Limb (tissue), 2 donors: ENCODE measurements around the gene IFI27L2.
"Not testable (repeated sequence)": the region's sequence is repeated elsewhere in the genome, so short reads cannot be mapped to it uniquely, and the experiment has no call there.

ENCODE experiments used
- DNase-seq, 2 donors: peaks; one replicate each; pipeline ENCODE4 v3.0.0-alpha.2; 2016; ENCODE audit errors: extremely low spot score in 2 of 2

IFI27L2 gene

GRCh38 chr14:94129111-94129757 lies at the start of gene IFI27L2:
TSS of gene IFI27L2 (minus strand) at chr14:94129604. CDS start at chr14:94129564, 40 bp downstream.
- DNase-seq, result peak; percentile 69 to 88

DNA sequence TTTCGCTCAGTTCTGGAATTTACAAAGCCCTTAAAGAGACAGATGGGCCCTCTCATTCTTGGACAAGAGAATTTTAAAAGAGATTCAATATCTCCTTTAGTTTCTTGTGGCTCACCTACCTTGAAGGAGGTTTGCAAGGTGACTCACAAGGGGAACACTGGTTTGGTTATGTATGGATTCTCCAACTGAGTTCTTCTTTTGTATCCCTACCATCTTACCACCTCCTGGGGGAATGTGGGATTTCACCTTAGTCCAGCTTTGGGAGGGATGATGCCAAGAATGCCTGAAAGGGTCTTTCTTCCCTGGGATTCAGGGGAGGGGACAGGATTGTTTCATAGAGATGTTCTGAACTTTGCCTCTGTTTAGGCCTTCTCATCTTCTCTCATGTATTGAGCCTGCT lies 48.4 kb upstream of the IFI27L2 start:
- no peak for DNase-seq

- no peak for DNase-seq
Measured at GRCh38 chr14:94176808-94177207, 47.4 kb upstream of the IFI27L2 start.

DNA sequence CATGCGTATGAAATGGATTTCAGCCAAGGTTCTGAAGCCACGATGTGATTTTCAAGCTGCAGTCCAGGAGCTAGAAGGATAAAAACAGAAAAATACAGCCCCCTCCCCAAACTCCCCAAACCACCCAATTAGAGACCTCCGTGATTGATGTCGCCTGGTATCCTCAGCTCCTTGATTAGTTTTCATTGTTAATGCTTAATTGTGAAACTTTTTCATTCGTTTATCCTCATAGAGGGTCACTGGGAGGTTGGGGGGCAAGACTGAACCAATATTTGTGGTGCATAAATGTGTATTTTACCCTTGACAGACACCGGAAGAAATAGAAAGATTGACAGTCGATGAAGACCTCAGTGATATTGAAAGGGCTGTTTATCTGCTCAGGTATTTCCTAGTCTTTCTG lies 46.3 kb upstream of the IFI27L2 start:
- no peak for DNase-seq

- peak in 1 of 2 donors; percentile 43 for DNase-seq
Measured at GRCh38 chr14:94175011-94175745, 45.8 kb upstream of the IFI27L2 start.

- DNase-seq, result no peak
Measured at GRCh38 chr14:94174604-94175010, 45.2 kb upstream of the IFI27L2 start.

- peak; percentile 87 to 94 for DNase-seq
Measured at GRCh38 chr14:94173885-94174603, 44.6 kb upstream of the IFI27L2 start, which contains the start of gene PPP4R4. TSS of gene PPP4R4 (plus strand) at chr14:94174322. CDS start at chr14:94174466, 144 bp downstream.

GRCh38 chr14:94173471-94173884 lies 44.1 kb upstream of the IFI27L2 start:
- no peak for DNase-seq

DNA sequence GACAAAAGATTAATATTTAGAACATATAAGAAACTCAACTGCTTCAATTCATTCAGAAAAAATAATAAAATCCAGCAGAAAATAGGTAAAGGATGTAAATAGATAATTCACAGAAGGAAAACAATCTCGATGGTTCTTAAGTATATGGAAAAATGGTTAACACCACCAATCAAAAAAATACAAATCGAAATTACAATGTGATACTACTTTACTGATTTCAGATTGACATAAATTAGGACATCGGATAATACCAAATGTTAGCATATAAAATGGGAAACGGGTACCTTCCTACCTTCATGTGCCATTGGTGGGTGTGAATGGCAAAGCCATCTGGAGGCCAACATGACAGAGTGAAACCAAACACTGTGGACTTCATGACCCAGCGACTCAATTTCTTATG lies 43.1 kb upstream of the IFI27L2 start:
- DNase-seq, result no peak

DNA sequence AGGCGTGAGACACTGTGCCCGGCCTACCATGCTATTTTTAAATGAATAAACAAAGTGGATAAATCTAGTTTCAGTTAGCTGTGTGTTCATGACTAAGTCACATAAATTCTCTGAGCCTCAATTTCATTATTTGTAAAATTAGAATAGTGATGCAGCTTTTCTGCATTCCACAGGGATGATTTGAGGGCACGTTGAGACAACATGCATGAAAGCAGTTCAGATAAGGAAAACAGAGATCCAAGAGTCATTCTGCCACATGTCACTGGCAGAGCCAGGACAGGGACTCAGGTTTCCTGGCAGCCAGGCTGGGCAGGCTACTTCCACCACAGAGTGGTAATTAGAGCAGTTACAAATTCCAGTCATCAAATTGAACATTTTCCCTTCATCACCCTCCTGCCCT lies 41.8 kb upstream of the IFI27L2 start:
- DNase-seq, result no peak

- DNase-seq, result no peak
Measured at GRCh38 chr14:94170136-94170535, 40.7 kb upstream of the IFI27L2 start.

- no peak for DNase-seq
Measured at GRCh38 chr14:94165744-94166143, 36.3 kb upstream of the IFI27L2 start.

GRCh38 chr14:94164685-94165431 lies 35.5 kb upstream of the IFI27L2 start:
- DNase-seq, result peak in 1 of 2 donors; percentile 56

DNA sequence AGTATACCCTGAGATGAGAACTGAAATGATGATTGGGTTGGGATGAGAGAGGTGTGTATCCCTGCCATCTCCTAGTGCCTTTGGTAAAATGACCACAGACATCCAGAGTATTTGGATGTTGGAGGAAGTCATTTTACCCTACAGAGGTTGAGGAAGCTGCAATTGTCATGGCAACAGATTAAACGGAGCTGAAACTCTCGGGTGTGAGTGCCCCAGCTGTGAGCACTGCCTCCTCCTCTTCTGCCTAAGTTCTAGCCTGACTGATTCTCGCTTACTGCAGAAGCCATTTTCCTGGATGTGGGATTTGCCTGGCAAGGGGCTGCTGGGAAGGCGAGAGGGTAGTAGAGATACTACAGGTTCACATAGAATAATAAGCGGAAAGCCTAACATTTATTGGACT lies 34.4 kb upstream of the IFI27L2 start:
- no peak for DNase-seq

DNA sequence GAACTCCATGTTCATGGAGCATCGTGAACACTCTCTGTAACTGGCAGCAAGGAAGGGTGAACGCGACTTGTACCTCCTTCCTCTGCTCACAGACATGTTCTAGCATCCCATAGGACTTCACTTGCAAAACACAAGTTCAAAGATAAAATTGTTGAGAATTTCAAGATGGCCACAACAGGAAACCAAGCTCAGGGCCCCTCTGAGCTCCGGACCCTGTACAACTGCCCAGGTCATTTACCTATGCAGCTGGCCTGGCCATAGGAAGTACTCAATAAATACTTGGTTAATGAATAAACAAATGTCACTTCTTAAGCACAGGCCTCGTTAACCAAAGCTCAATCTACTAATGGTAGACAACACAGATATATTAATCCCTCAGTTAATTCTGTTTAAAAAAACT lies 33.1 kb upstream of the IFI27L2 start:
- no peak for DNase-seq

- no peak for DNase-seq
Measured at GRCh38 chr14:94161981-94162380, 32.6 kb upstream of the IFI27L2 start.

DNA sequence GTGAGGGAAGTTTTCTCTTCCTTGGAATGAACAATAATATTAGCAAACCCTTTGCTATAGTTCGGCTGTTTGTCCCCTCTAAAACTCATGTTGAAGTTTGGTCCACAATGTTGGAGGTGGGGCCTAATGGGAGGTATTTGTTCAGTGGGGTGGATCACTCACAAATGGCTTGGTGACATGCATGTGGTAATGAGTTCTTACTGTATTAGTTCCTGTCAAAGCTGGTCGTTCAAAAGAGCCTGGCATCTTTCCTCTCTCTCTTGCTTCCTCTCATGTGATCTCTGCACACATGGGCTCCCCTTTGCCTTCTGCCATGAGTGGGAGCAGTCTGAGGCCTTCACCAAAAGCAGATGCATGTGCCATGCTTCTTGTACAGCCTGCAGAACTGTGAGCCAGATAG lies 31.7 kb upstream of the IFI27L2 start:
- DNase-seq, result no peak

DNA sequence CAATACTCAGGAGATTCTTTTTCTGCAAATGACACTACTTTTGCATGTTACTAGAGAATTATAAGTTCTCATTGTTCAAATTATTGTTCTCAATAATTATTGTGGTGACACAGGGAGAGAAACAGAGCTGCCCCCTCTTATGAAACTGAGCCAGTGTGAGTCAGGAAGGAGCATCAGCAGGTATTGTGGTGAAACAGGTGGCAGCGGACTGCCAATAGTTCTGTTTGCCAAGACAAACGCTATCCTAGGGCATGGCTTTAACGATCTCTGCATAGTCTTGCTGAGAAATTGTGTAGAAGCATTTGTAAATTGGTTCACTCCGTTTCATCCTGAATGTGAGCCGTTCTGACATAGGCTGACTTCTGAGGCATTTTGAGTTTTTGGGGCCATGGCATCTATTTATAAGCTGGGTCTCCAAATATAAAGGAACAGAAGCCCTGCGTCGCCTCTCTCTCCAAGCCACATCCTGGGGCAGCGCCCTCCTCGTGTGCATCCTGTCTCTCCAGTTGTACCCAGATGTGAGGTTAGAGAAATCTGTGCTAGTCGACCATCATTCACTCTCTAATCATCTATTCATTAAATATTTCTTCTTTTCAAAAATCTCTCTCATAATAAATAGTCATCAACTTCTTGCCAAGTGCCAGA lies 29.0 kb upstream of the IFI27L2 start:
- DNase-seq, result no peak

- DNase-seq, result no peak
Measured at GRCh38 chr14:94157197-94157596, 27.8 kb upstream of the IFI27L2 start.

GRCh38 chr14:94156143-94156542 lies 26.7 kb upstream of the IFI27L2 start:
- DNase-seq, result not testable (repeated sequence)

DNA sequence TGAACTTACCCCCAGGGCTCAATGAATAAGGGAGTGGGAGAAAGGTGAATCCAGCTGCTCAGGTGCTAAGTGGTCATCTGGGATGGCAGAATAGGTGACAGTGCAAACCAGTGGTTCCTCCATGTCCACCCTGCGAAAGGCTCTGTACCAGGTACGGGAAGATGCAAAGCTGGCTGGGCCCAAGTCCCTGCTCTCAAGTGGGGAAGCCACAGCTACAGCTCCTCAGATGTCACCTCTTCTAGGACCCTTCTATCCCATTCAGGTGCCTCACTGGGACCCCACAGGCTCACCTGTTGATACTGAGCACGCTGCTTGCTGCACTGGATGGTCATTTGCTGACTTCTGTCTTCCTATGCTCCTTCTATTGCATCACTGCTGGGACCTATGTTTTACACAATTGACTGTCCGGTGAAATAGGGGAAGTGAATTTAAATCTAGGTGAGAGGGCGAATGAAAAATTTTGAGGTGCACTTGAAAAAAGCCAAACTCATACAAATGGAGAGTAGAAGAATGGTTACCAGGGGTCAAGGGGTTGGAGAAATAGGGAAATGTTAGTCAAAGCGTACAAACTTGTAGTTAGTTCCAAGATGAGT lies 24.4 kb upstream of the IFI27L2 start:
- no peak for DNase-seq
